ENCODE measurements around the gene KIAA1328.

DNA sequence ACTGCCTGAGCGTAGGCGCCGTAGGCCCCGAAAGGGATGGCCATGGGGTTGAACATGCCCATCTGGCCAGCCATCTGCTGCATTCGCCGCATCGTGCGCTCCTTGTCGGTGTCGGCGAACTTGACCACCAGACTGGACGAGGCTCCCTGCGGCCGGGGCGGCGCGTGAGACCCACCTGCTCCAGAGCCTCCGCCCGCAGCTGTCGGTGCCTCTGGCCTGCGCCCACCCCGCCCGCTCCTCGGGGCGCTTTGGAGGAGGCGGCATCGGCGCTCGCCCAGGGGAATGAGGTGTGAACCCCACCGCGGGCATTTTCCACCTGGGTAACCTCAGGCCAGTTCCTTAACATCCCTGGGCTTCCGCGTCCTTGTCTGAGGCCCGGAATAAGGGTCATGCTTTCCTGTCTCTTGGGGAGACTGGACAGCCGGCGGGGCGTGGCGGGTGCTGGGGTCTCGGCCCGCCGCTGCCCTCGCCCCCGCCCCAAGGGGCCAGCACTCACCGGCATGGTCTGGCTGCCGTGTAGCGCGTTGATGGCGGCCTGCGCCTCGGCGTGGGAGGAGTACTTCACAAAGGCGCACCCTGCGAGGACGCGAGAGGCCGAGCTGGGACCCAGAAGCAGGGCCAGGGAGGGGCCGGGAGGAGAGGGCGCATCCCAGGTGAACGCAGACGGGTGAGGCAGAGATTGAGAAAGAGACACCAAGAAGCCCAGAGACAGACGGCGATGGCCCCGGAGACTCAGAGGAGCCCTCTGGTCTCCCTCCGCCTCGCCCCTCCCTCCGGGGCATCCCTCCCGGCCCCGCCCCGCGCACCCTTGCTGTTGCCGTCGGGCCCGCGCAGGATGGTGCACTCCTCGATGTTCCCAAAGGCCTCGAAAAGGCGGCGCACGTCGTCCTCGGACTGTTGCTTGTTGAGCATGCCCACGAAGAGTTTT, 445.6 kb downstream of the KIAA1328 start:
- TF ChIP-seq, protein P1, sequence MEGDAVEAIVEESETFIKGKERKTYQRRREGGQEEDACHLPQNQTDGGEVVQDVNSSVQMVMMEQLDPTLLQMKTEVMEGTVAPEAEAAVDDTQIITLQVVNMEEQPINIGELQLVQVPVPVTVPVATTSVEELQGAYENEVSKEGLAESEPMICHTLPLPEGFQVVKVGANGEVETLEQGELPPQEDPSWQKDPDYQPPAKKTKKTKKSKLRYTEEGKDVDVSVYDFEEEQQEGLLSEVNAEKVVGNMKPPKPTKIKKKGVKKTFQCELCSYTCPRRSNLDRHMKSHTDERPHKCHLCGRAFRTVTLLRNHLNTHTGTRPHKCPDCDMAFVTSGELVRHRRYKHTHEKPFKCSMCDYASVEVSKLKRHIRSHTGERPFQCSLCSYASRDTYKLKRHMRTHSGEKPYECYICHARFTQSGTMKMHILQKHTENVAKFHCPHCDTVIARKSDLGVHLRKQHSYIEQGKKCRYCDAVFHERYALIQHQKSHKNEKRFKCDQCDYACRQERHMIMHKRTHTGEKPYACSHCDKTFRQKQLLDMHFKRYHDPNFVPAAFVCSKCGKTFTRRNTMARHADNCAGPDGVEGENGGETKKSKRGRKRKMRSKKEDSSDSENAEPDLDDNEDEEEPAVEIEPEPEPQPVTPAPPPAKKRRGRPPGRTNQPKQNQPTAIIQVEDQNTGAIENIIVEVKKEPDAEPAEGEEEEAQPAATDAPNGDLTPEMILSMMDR (IDR thresholded peaks at IDR 0.05), result no peak
- no peak for TF ChIP-seq POLR2A (IDR thresholded peaks at IDR 0.05)

Measured in tibial nerve (tissue), 3 donors.